SK-N-SH treated with all-trans-retinoic acid at 6 μM for 48 hours (cell line): ENCODE measurements around the gene PLVAP.

Source experiments
- CREB5 ChIP-seq: fragments of 250-450 bp; sonication (Bioruptor Pico); IDR thresholded peaks from 2 replicates; pipeline ENCODE4 v1.5.1; 2020; ENCODE audit warnings: low read depth, mild to moderate bottlenecking, moderate library complexity
- GLIS3 ChIP-seq: fragments of 250-450 bp; sonication (Bioruptor Pico); IDR thresholded peaks from 2 replicates; pipeline ENCODE4 v1.5.0; 2020; ENCODE audit warnings: mild to moderate bottlenecking, moderate library complexity
- SNAI2 ChIP-seq: fragments of 250-450 bp; sonication (Bioruptor Pico); IDR thresholded peaks from 2 replicates; pipeline ENCODE4 v1.5.0; 2020; ENCODE audit warnings: mild to moderate bottlenecking, moderate library complexity
- ZFP3 ChIP-seq: fragments of 250-450 bp; sonication (Bioruptor Pico); IDR thresholded peaks from 2 replicates; pipeline ENCODE4 v1.5.0; 2020; ENCODE audit warnings: mild to moderate bottlenecking, moderate library complexity
- ZNF8 ChIP-seq: fragments of 450-650 bp; formaldehyde crosslinking; IDR thresholded peaks from 2 replicates; pipeline ENCODE4 v1.5.0; 2020; ENCODE audit warnings: mild to moderate bottlenecking, moderate library complexity

GRCh38 chr19:17332360-17332676, 44.8 kb downstream of the PLVAP start:
- TF ChIP-seq ZFP3 (CRISPR knock-in tag): no peak
- TF ChIP-seq SNAI2 (CRISPR knock-in tag): no peak
- no peak for TF ChIP-seq GLIS3 (CRISPR knock-in tag)
- TF ChIP-seq ZNF8 (CRISPR knock-in tag): no peak
- TF ChIP-seq CREB5 (CRISPR knock-in tag): no peak
